WERI-Rb-1 (cell line): ENCODE data around the gene SPANXN4.

ENCODE experiments used
- DNase-seq: peaks from one replicate; pipeline ENCODE4 v3.0.0-alpha.2; 2020
- H3K27ac ChIP-seq: fragments of 250-450 bp; sonication (Bioruptor Pico); 2 replicates; pipeline ENCODE4 v1.5.1; 2020; ENCODE audit warnings: mild to moderate bottlenecking, moderate library complexity
- H3K27me3 ChIP-seq: fragments of 250-450 bp; sonication (Bioruptor Pico); 2 replicates; pipeline ENCODE4 v1.5.1; 2021; ENCODE audit warnings: mild to moderate bottlenecking, low read depth, moderate library complexity; ENCODE audit not compliant: insufficient read depth, severe bottlenecking
- H3K36me3 ChIP-seq: fragments of 250-450 bp; sonication (Bioruptor Pico); 2 replicates; pipeline ENCODE4 v1.5.1; 2020; ENCODE audit warnings: mild to moderate bottlenecking, moderate library complexity
- H3K4me3 ChIP-seq: 2 replicates; pipeline ENCODE4 v1.5.1; 2011; ENCODE audit warnings: low read depth, mild to moderate bottlenecking, control low read depth, low read length
- H3K9me3 ChIP-seq: fragments of 250-450 bp; sonication (Bioruptor Pico); 2 replicates; pipeline ENCODE4 v1.5.1; 2021; ENCODE audit warnings: mild to moderate bottlenecking, moderate library complexity; ENCODE audit not compliant: severe bottlenecking
- TF ChIP-seq, protein P1 (sequence below): IDR thresholded peaks from 2 replicates; pipeline ENCODE4 v1.5.1; 2011; ENCODE audit warnings: low read depth, mild to moderate bottlenecking, control low read depth, inconsistent platforms, low read length

Gene SPANXN4, protein sequence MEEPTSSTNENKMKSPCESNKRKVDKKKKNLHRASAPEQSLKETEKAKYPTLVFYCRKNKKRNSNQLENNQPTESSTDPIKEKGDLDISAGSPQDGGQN

DNA sequence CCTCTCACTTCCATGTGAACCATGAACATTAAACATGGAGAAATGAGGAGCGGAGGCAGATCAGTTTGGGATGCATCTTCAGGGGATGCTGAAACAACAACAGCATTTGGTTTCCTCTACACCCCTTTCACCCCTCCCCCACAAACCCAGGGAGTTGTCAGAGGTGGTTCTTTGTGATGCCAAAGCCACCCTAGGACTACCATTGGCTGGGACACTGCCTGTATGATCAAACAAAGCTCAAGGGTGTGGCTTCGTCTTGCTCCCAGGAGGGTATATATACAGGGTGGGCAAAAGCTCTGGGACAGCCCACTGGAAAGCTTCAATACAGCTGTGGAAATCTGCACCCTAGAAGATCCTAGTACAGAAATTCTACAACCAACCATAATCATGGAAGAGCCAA lies at the start of gene SPANXN4:
Gene SPANXN4, plus strand, starts transcription at position 301 of the 400 bp plus-strand sequence. Its CDS starts 87 bp downstream, at position 388.
- TF ChIP-seq, protein P1, sequence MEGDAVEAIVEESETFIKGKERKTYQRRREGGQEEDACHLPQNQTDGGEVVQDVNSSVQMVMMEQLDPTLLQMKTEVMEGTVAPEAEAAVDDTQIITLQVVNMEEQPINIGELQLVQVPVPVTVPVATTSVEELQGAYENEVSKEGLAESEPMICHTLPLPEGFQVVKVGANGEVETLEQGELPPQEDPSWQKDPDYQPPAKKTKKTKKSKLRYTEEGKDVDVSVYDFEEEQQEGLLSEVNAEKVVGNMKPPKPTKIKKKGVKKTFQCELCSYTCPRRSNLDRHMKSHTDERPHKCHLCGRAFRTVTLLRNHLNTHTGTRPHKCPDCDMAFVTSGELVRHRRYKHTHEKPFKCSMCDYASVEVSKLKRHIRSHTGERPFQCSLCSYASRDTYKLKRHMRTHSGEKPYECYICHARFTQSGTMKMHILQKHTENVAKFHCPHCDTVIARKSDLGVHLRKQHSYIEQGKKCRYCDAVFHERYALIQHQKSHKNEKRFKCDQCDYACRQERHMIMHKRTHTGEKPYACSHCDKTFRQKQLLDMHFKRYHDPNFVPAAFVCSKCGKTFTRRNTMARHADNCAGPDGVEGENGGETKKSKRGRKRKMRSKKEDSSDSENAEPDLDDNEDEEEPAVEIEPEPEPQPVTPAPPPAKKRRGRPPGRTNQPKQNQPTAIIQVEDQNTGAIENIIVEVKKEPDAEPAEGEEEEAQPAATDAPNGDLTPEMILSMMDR = no peak
- Histone ChIP-seq H3K9me3 (no peaks in the 10 kb centered on the region), H3K36me3 (no peaks in the 10 kb centered on the region), H3K27me3 (peaks cover 23% of the 10 kb centered on the region), H3K4me3 (no peak within 1 kb of the TSS), H3K27ac (no peak within 1 kb of the TSS)
- DNase-seq = no peak

DNA sequence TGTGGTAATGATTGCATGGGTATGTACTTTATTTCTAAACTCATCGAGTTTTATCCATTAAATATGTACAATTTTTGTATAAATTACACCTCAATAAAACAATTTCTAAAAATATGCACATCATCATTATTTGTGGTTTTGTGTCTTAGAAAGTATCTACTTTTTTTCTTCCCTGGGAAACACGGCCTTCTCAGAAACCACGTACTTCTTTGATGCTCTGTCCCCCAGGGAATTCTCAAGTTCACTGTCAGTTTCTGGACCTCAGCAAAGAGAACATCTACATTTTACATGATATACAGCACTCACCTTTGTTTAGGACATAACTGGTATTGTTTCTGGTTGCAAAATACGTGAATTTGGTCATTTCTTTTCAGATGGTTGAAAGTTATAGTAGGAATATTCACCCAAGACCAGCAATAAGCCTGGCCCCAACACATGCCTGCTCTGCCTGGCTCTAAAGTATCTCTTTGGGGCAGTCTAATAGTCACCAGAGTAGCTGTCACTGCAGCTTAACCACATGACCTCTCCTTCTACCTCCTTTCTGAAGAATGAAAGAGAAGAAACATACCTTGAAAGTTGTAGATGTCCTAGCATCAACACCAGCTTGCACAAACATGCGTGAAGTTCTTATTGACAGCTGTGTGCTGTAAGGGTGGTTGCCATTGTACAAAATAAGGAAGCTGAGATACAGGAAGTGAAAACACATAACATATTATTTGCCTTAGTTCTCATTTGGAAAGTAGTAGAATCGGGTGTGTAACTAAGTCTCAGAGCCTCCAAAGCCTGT lies 48.4 kb upstream of the SPANXN4 start:
- TF ChIP-seq, protein P1 = no peak
- H3K9me3 ChIP-seq = no peaks in the 10 kb centered on the region
- H3K27ac ChIP-seq = no peak overlapping the region
- DNase-seq = no peak
- H3K27me3 ChIP-seq = peaks cover 26% of the 10 kb centered on the region
- H3K36me3 ChIP-seq = no peaks in the 10 kb centered on the region
- H3K4me3 ChIP-seq = no peak overlapping the region

DNA sequence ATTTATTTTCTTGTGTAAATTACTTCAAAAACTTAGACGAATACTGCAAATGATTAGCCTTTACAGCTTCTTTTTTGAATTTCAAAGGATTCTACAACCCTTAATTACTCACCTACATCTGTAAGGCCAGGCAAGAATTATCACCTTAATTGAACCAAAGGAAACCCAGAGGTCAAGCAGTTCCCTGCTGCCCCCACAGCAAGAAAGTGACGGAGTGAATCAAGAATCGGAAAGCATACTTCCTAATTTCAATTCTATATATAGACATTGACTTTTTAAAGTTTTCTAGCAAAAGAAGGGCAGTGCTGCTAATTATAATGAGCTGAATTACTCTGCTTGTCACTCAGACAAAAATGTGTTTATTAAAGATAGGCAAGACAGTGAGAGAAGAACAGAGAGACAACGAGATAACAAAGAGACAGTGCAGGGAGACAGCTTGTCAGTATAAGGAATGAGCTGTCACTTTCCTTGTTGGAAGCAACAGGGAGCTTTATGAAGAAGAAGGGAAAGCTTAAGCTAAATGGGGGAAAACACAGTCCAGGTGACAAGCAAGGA lies 47.5 kb upstream of the SPANXN4 start:
- Histone ChIP-seq H3K27me3 (peaks cover 31% of the 10 kb centered on the region), H3K4me3 (no peak overlapping the region)
- TF ChIP-seq, protein P1 = no peak

DNA sequence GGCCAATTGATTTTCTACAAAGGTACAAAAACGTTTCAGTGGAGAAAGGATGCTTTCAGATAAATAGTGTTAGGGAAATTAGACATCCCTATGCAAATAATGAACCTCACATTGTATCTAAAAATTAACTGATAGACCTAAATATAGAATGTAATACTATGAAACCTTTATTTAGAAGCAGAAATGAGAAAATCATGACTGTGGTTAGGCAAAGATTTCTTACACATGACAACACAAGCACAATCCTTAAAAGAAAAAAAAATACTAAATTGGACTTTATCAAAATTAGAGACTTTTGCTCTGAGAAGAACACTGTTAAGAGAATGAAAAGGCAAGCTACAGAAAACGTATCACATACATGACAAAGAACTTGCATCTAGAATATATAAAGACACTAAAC lies 43.0 kb upstream of the SPANXN4 start:
- H3K9me3 ChIP-seq = no peaks in the 10 kb centered on the region
- no peaks in the 10 kb centered on the region for H3K36me3 ChIP-seq
- DNase-seq = no peak
- peaks cover 27% of the 10 kb centered on the region for H3K27me3 ChIP-seq
- H3K27ac ChIP-seq = no peak overlapping the region
- H3K4me3 ChIP-seq = no peak overlapping the region
- TF ChIP-seq, protein P1 = no peak

More for the DNA sequence above, 47.5 kb upstream of the SPANXN4 start:
- Histone ChIP-seq H3K9me3 (no peaks in the 10 kb centered on the region), H3K36me3 (no peaks in the 10 kb centered on the region), H3K27ac (no peak overlapping the region)
- no peak for DNase-seq

DNA sequence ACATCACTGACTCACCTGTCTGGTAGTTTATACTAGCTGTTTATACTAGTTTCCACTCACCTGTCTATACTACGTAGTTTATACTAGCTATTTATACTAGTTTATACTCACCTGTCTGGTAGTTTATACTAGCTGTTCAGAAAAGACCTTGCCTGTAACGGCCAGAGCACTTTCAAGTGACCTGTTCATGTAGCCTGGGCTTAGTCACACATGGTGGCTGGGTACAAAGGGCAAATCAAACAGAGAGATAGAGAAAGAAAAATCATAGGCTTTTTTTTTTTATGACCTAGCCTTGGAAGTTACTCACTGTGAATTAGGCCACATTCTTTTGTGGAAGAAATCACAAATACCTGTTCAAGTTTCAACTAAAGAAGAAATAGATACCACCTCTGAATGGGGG lies 30.7 kb upstream of the SPANXN4 start:
- no peak for DNase-seq
- Histone ChIP-seq H3K9me3 (no peaks in the 10 kb centered on the region), H3K4me3 (no peak overlapping the region), H3K27me3 (peaks cover 17% of the 10 kb centered on the region), H3K36me3 (no peaks in the 10 kb centered on the region), H3K27ac (no peak overlapping the region)
- TF ChIP-seq, protein P1 = no peak
